WTC11 (cell line): ENCODE measurements around the gene ENPP6. TPM values are rescaled to one million over a fixed set of nuclear protein-coding genes. Genes with fewer than 3 reads are reported as not detected.

ENCODE experiments used
- ATAC-seq: fragments of 200-7000 bp; cut with Tn5 transposase; 2 replicates; pipeline ENCODE4 v1.10.0; 2021; ENCODE audit warnings: mild to moderate bottlenecking, moderate library complexity
- CTCF ChIA-PET: fragments of 300-600 bp; sonication (Branson Sonifier 250); formaldehyde crosslinking; loops from one replicate; lab custom pipeline; 2021; ENCODE audit warnings: antibody characterized with exemption; lab: Charles Lee
- POLR2A ChIA-PET: fragments of 350-600 bp; sonication (Branson Sonifier 250); formaldehyde crosslinking; loops from one replicate; lab custom pipeline; 2021; ENCODE audit warnings: antibody characterized with exemption; lab: Charles Lee
- DNase-seq: peaks from one replicate; pipeline ENCODE4 v3.0.0; 2021; ENCODE audit warnings: low spot score
- H3K27ac Mint-ChIP-seq: 2 replicates; pipeline ENCODE4 v1.8.0; 2021; ENCODE audit warnings: mixed read lengths
- H3K27me3 Mint-ChIP-seq: 2 replicates; pipeline ENCODE4 v1.8.0; 2021; ENCODE audit warnings: low read depth, mild to moderate bottlenecking, moderate library complexity, mixed read lengths
- H3K36me3 Mint-ChIP-seq: 2 replicates; pipeline ENCODE4 v1.8.0; 2021; ENCODE audit warnings: mixed read lengths
- H3K4me1 Mint-ChIP-seq: 2 replicates; pipeline ENCODE4 v1.8.0; 2022; ENCODE audit warnings: mixed read lengths
- H3K4me3 Mint-ChIP-seq: 2 replicates; pipeline ENCODE4 v1.8.0; 2021; ENCODE audit warnings: mild to moderate bottlenecking, moderate library complexity, mixed read lengths
- H3K9me3 Mint-ChIP-seq: 2 replicates; pipeline ENCODE4 v1.8.0; 2021; ENCODE audit warnings: mixed read lengths
- AFF4 ChIP-seq: sonication (generic); formaldehyde crosslinking; IDR thresholded peaks from 2 replicates; pipeline ENCODE4 v1.8.1; 2023; ENCODE audit warnings: mild to moderate bottlenecking, missing genetic modification reagents, borderline replicate concordance
- ATF2 ChIP-seq: sonication (generic); formaldehyde crosslinking; IDR thresholded peaks from 2 replicates; pipeline ENCODE4 v1.8.1; 2022; ENCODE audit warnings: low read depth, missing genetic modification reagents, borderline replicate concordance
- ATF3 ChIP-seq: sonication (generic); formaldehyde crosslinking; conservative IDR thresholded peaks from 2 replicates; pipeline ENCODE4 v1.8.1; 2022; ENCODE audit warnings: mild to moderate bottlenecking, missing genetic modification reagents
- ATF6 ChIP-seq: sonication (generic); formaldehyde crosslinking; IDR thresholded peaks from 2 replicates; pipeline ENCODE4 v1.8.1; 2023; ENCODE audit warnings: mild to moderate bottlenecking, missing genetic modification reagents
- CBFB ChIP-seq: sonication (generic); formaldehyde crosslinking; IDR thresholded peaks from 2 replicates; pipeline ENCODE4 v1.8.1; 2022; ENCODE audit warnings: mild to moderate bottlenecking, low read depth, missing genetic modification reagents
- EMX1 ChIP-seq: fragments of 250-450 bp; sonication (Bioruptor Pico); IDR thresholded peaks from 2 replicates; pipeline ENCODE4 v1.8.0; 2021; ENCODE audit warnings: mild to moderate bottlenecking
- ERG ChIP-seq: fragments of 250-450 bp; sonication (Bioruptor Pico); IDR thresholded peaks from 2 replicates; pipeline ENCODE4 v1.8.0; 2021; ENCODE audit warnings: mild to moderate bottlenecking
- IRF1 ChIP-seq: sonication (generic); formaldehyde crosslinking; IDR thresholded peaks from 2 replicates; pipeline ENCODE4 v1.8.0; 2023; ENCODE audit warnings: missing genetic modification reagents
- JAZF1 ChIP-seq: fragments of 250-450 bp; sonication (Bioruptor Pico); IDR thresholded peaks from 2 replicates; pipeline ENCODE4 v1.9.0; 2021; ENCODE audit warnings: moderate library complexity, mild to moderate bottlenecking, inconsistent platforms
- MAX ChIP-seq: sonication (generic); formaldehyde crosslinking; IDR thresholded peaks from 2 replicates; pipeline ENCODE4 v1.8.0; 2022; ENCODE audit warnings: mild to moderate bottlenecking, missing genetic modification reagents
- MLX ChIP-seq: sonication (generic); formaldehyde crosslinking; IDR thresholded peaks from 2 replicates; pipeline ENCODE4 v1.8.1; 2023; ENCODE audit warnings: mild to moderate bottlenecking, missing genetic modification reagents, moderate library complexity
- MYBL2 ChIP-seq: sonication (generic); formaldehyde crosslinking; IDR thresholded peaks from 2 replicates; pipeline ENCODE4 v1.8.1; 2023; ENCODE audit warnings: mild to moderate bottlenecking, moderate library complexity, missing genetic modification reagents
- NR2C2 ChIP-seq: sonication (generic); formaldehyde crosslinking; IDR thresholded peaks from 2 replicates; pipeline ENCODE4 v1.8.0; 2022; ENCODE audit warnings: mild to moderate bottlenecking, missing genetic modification reagents
- TCF7 ChIP-seq: sonication (generic); formaldehyde crosslinking; IDR thresholded peaks from 2 replicates; pipeline ENCODE4 v1.8.0; 2022; ENCODE audit warnings: mild to moderate bottlenecking, low read depth, missing genetic modification reagents, moderate library complexity
- TEAD1 ChIP-seq: sonication (generic); formaldehyde crosslinking; IDR thresholded peaks from 2 replicates; pipeline ENCODE4 v1.8.0; 2022; ENCODE audit warnings: mild to moderate bottlenecking, missing genetic modification reagents
- TEAD4 ChIP-seq: sonication (generic); formaldehyde crosslinking; IDR thresholded peaks from 2 replicates; pipeline ENCODE4 v1.8.0; 2022; ENCODE audit warnings: mild to moderate bottlenecking, missing genetic modification reagents
- TP53 ChIP-seq: sonication (generic); formaldehyde crosslinking; IDR thresholded peaks from 2 replicates; pipeline ENCODE4 v1.8.1; 2023; ENCODE audit warnings: mild to moderate bottlenecking, missing genetic modification reagents
- ZBTB21 ChIP-seq: sonication (generic); formaldehyde crosslinking; IDR thresholded peaks from 2 replicates; pipeline ENCODE4 v1.8.1; 2023; ENCODE audit warnings: mild to moderate bottlenecking, missing genetic modification reagents, borderline replicate concordance
- ZBTB43 ChIP-seq: sonication (generic); formaldehyde crosslinking; IDR thresholded peaks from 2 replicates; pipeline ENCODE4 v1.8.1; 2023; ENCODE audit warnings: mild to moderate bottlenecking, missing genetic modification reagents
- ZNF121 ChIP-seq: sonication (generic); formaldehyde crosslinking; IDR thresholded peaks from 2 replicates; pipeline ENCODE4 v1.8.0; 2023; ENCODE audit warnings: missing genetic modification reagents
- ZNF416 ChIP-seq: fragments of 250-450 bp; sonication (Bioruptor Pico); IDR thresholded peaks from 2 replicates; pipeline ENCODE4 v1.9.0; 2021; ENCODE audit warnings: mild to moderate bottlenecking, inconsistent platforms
- ZNF671 ChIP-seq: fragments of 250-450 bp; sonication (Bioruptor Pico); IDR thresholded peaks from 2 replicates; pipeline ENCODE4 v1.8.0; 2021; ENCODE audit warnings: mild to moderate bottlenecking
- total RNA-seq: library from RNA; stranded (reverse); gene quantifications from 3 replicates; pipeline ENCODE4 v1.2.3, GENCODE V29; 2021

The ENPP6 gene
- total RNA-seq, 1 experiment from 2014 or later, result 0.09 TPM

- peak; percentile 44; the same call in 1 of the 2 replicates for TF ChIP-seq MAX (CRISPR knock-in tag)
- TF ChIP-seq MYBL2 (CRISPR knock-in tag), result no peak
- TF ChIP-seq TEAD1, result no peak; the same call in 1 of the 2 replicates
- TF ChIP-seq EMX1 (CRISPR knock-in tag), result no peak
- no peak for TF ChIP-seq TEAD4
- no peak for TF ChIP-seq TP53
- TF ChIP-seq NR2C2, result no peak
- no peak for TF ChIP-seq JAZF1 (CRISPR knock-in tag)
Measured at GRCh38 chr4:184167576-184167975, 50.1 kb downstream of the ENPP6 start (continued).

GRCh38 chr4:184166736-184167135, 50.9 kb downstream of the ENPP6 start:
- Mint-ChIP-seq H3K27ac (no peak overlapping the region; the same call in 1 of the 2 replicates), H3K4me1 (peaks cover 61% of the 10 kb centered on the region), H3K4me3 (no peak overlapping the region), H3K27me3 (peaks cover 8% of the 10 kb centered on the region), H3K9me3 (no peaks in the 10 kb centered on the region), H3K36me3 (no peaks in the 10 kb centered on the region)
- TF ChIP-seq AFF4 (CRISPR knock-in tag) (no peak), ZNF671 (CRISPR knock-in tag) (no peak), ZBTB21 (no peak), TCF7 (CRISPR knock-in tag) (no peak)
- DNase-seq, result peak; percentile 36
- ATAC-seq, result peak; percentile 6; the same call in 1 of the 2 replicates
- CTCF ChIA-PET, result interaction anchor here (0.7 to 3.8 kb wide), 12 partner anchors 13 to 337 kb away, joined by 3 to 26 read pairs (median 4); no protein-coding TSS in a partner anchor
- POLR2A ChIA-PET, result interaction anchor here (0.6 to 0.8 kb wide), 3 partner anchors 261 to 331 kb away, joined by 3 read pairs; partner anchors contain the start of gene IRF2

- H3K9me3 Mint-ChIP-seq, result no peaks in the 10 kb centered on the region
- peak; percentile 44 for DNase-seq
- ChIA-PET POLR2A (no interaction called here), CTCF (interaction anchor here (0.8 to 3.8 kb wide), 4 partner anchors 19 to 98 kb away, joined by 3 to 17 read pairs (median 4); no protein-coding TSS in a partner anchor)
- 0 out of 2 replicates have a peak overlapping the region, but pooled peaks have one; percentile 0 for H3K4me3 Mint-ChIP-seq
- no peaks in the 10 kb centered on the region for H3K36me3 Mint-ChIP-seq
- peak overlapping the region; percentile 57; the same call in 1 of the 2 replicates for H3K27ac Mint-ChIP-seq
- peaks cover 49% of the 10 kb centered on the region for H3K4me1 Mint-ChIP-seq
- H3K27me3 Mint-ChIP-seq, result peaks cover 8% of the 10 kb centered on the region
- peak; percentile 40 for ATAC-seq
- TF ChIP-seq ERG (CRISPR knock-in tag) (no peak), ATF2 (CRISPR knock-in tag) (no peak), ATF6 (CRISPR knock-in tag) (no peak), IRF1 (CRISPR knock-in tag) (no peak), CBFB (CRISPR knock-in tag) (no peak), ZNF416 (no peak), ZNF121 (CRISPR knock-in tag) (no peak), TEAD1 (no peak), JAZF1 (CRISPR knock-in tag) (no peak), ATF3 (CRISPR knock-in tag) (no peak), MLX (CRISPR knock-in tag) (no peak), ZBTB43 (CRISPR knock-in tag) (no peak)
Measured at GRCh38 chr4:184165291-184165690, 52.4 kb downstream of the ENPP6 start.
